ENCODE data around the gene ITGB4. TPM values are rescaled to one million over a fixed set of nuclear protein-coding genes. Genes with fewer than 3 reads are reported as not detected.

ITGB4 gene
- total and polyA plus RNA-seq, 10 of the 15 experiments (the other 5 are each of a cell fraction or from before 2014, with no cell fraction given): 0.06 to 1.6 (median 0.27) TPM; not detected in 2

GRCh38 chr17:75740215-75740614 is 19.0 kb downstream of the ITGB4 start (continued):
- no peak for TF ChIP-seq MLLT1 (IDR thresholded peaks at IDR 0.05)

GRCh38 chr17:75740631-75741077 is 19.4 kb downstream of the ITGB4 start:
- no peaks in the 10 kb centered on the region for H4K20me1 ChIP-seq (ENCODE audit: control insufficient read depth, insufficient read depth)
- H3K9me3 ChIP-seq (replicated peaks; ENCODE audit: control insufficient read depth, insufficient read depth, low read length): no peaks in the 10 kb centered on the region
- no TSS peak for BruUV-seq (replicated peaks)
- intact Hi-C loops (cut with micrococcal nuclease; ENCODE audit: unreplicated experiment): no loop called here
- H3K27me3 ChIP-seq (replicated peaks in 1 of 2; ENCODE audit: control insufficient read depth in 2 of 2, insufficient read depth in 2 of 2, low read length in 1 of 2): no peaks in the 10 kb centered on the region
- RAD21 ChIA-PET (ENCODE audit: unreplicated experiment): no interaction called here
- H2AFZ ChIP-seq (ENCODE audit: control insufficient read depth, low read depth, low read length): no peak overlapping the region
- no peak overlapping the region for H3K27ac ChIP-seq (ENCODE audit: control insufficient read depth, insufficient read depth)
- WGBS (ENCODE audit: insufficient coverage, insufficient replicate concordance, low lambda C conversion rate, missing lambda C conversion rate): 21% methylated on average over 17 of the region's 17 CpGs
- no peak for FAIRE-seq
- no peak for DNase-seq (ENCODE audit: low read depth, low spot score)
- SMC1A ChIA-PET (ENCODE audit: uncharacterized antibody, unreplicated experiment): no interaction called here
- no peaks in the 10 kb centered on the region for H3K79me2 ChIP-seq (ENCODE audit: control insufficient read depth, insufficient read depth, low read length)
- TF ChIP-seq CREM (IDR thresholded peaks at IDR 0.05; ENCODE audit: low read depth): no peak
- no peak for TF ChIP-seq SREBF1 (IDR thresholded peaks at IDR 0.05; ENCODE audit: low read length)
- H3K4me3 ChIP-seq: no peak overlapping the region
- no peak overlapping the region for H3K9ac ChIP-seq (ENCODE audit: control insufficient read depth, insufficient read depth, low read length)
- POLR2A ChIA-PET: no interaction called here
- H3K4me1 ChIP-seq (ENCODE audit: control insufficient read depth, insufficient read depth, low read length): peaks cover 4% of the 10 kb centered on the region
- H3K4me2 ChIP-seq (ENCODE audit: control insufficient read depth, insufficient read depth): no peak overlapping the region
- CTCF ChIA-PET: interaction anchor here (1.1 kb wide), 1 partner anchor 9 kb away, joined by 3 read pairs; no protein-coding TSS in a partner anchor
- ATAC-seq: no peak
- no peaks in the 10 kb centered on the region for H3K36me3 ChIP-seq (ENCODE audit: control insufficient read depth in 2 of 2, insufficient read depth in 2 of 2, low read length in 1 of 2)
- in situ Hi-C loops (cut with MboI): loop anchor here (5.0 to 10.0 kb wide), 2 partner anchors 106 to 313 kb away; partner anchors contain the start of gene SMIM5

DNA sequence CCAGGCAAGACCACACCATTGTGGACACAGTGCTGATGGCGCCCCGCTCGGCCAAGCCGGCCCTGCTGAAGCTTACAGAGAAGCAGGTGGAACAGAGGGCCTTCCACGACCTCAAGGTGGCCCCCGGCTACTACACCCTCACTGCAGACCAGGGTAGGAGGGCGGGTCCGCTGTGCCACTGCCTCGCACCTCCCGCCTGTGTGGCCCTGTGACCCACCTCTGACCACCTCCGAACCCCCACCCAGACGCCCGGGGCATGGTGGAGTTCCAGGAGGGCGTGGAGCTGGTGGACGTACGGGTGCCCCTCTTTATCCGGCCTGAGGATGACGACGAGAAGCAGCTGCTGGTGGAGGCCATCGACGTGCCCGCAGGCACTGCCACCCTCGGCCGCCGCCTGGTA is 21.1 kb downstream of the ITGB4 start:
- CTCF ChIA-PET: interaction anchor here (9.8 kb wide), 1 partner anchor 109 kb away, joined by 336 read pairs; the partner anchor contains the start of gene SMIM5
- RAD21 ChIA-PET (ENCODE audit: unreplicated experiment): interaction anchor here (0.6 kb wide), 1 partner anchor 133 kb away, joined by 4 read pairs; no protein-coding TSS in a partner anchor
- no peak for ATAC-seq
- BruUV-seq (replicated peaks): no TSS peak
- H4K20me1 ChIP-seq (ENCODE audit: control insufficient read depth, insufficient read depth): no peaks in the 10 kb centered on the region
- no peak overlapping the region for H3K4me2 ChIP-seq (ENCODE audit: control insufficient read depth, insufficient read depth)
- no peaks in the 10 kb centered on the region for H3K27me3 ChIP-seq (replicated peaks in 1 of 2; ENCODE audit: control insufficient read depth in 2 of 2, insufficient read depth in 2 of 2, low read length in 1 of 2)
- POLR2A ChIA-PET: no interaction called here
- H3K27ac ChIP-seq (ENCODE audit: control insufficient read depth, insufficient read depth): no peak overlapping the region
- 53% methylated on average over 25 of the region's 25 CpGs for WGBS (ENCODE audit: insufficient coverage, insufficient replicate concordance, low lambda C conversion rate, missing lambda C conversion rate)
- no peak for FAIRE-seq
- H2AFZ ChIP-seq (ENCODE audit: control insufficient read depth, low read depth, low read length): no peak overlapping the region
- intact Hi-C loops (cut with micrococcal nuclease; ENCODE audit: unreplicated experiment) (no loop called here), in situ Hi-C loops (cut with MboI) (loop anchor here (5.0 to 10.0 kb wide), 2 partner anchors 108 to 315 kb away; partner anchors contain the start of gene SMIM5)
- H3K79me2 ChIP-seq (ENCODE audit: control insufficient read depth, insufficient read depth, low read length): no peaks in the 10 kb centered on the region
- DNase-seq (ENCODE audit: low read depth, low spot score): no peak
- H3K9ac ChIP-seq (ENCODE audit: control insufficient read depth, insufficient read depth, low read length): no peak overlapping the region
- no peak overlapping the region for H3K4me3 ChIP-seq
- no peaks in the 10 kb centered on the region for H3K36me3 ChIP-seq (ENCODE audit: control insufficient read depth in 2 of 2, insufficient read depth in 2 of 2, low read length in 1 of 2)
- H3K4me1 ChIP-seq (ENCODE audit: control insufficient read depth, insufficient read depth, low read length): peaks cover 4% of the 10 kb centered on the region
- H3K9me3 ChIP-seq (replicated peaks; ENCODE audit: control insufficient read depth, insufficient read depth, low read length): no peaks in the 10 kb centered on the region
- SMC1A ChIA-PET (ENCODE audit: uncharacterized antibody, unreplicated experiment): no interaction called here
- TF ChIP-seq CHD1 (IDR thresholded peaks at IDR 0.05; ENCODE audit: low read depth, low read length) (no peak), USF1 (IDR thresholded peaks at IDR 0.05; ENCODE audit: borderline replicate concordance, extremely low read length, insufficient read depth, low read depth, low read length) (no peak), NR2C2 (IDR thresholded peaks at IDR 0.05; ENCODE audit: borderline replicate concordance, control insufficient read depth, insufficient read length, low read depth) (no peak), NR2F1 (conservative IDR thresholded peaks at IDR 0.05) (no peak), BCLAF1 (IDR thresholded peaks at IDR 0.05) (no peak), MTA3 (IDR thresholded peaks at IDR 0.05; ENCODE audit: borderline replicate concordance, low read length) (no peak), CEBPB (IDR thresholded peaks at IDR 0.05; ENCODE audit: borderline replicate concordance in 1 of 2, low read depth in 2 of 2, low read length in 2 of 2) (no peak), CREM (IDR thresholded peaks at IDR 0.05; ENCODE audit: low read depth) (no peak)
